Liver (tissue), 3 donors: ENCODE data around the gene TRERF1.

Source experiments
- JUND ChIP-seq, 2 donors: IDR thresholded peaks; 2 replicates each; pipeline ENCODE4 v1.6.1; 2016; ENCODE audit warnings: antibody characterized with exemption in 2 of 2
- NR2F2 ChIP-seq: IDR thresholded peaks from 2 replicates; pipeline ENCODE4 v1.6.1; 2016; ENCODE audit warnings: antibody characterized with exemption
- RAD21 ChIP-seq, 2 donors: IDR thresholded peaks; 2 replicates each; pipeline ENCODE4 v1.6.1; 2016; ENCODE audit warnings: antibody characterized with exemption in 2 of 2, mild to moderate bottlenecking in 2 of 2
- RXRA ChIP-seq, 2 donors: IDR thresholded peaks; 2 replicates each; pipeline ENCODE4 v1.6.1; 2017 to 2018; ENCODE audit warnings: antibody characterized with exemption in 2 of 2, mild to moderate bottlenecking in 1 of 2
- TF ChIP-seq, protein P1 (sequence below): fragments of 150-350 bp; IDR thresholded peaks from 2 replicates; pipeline ENCODE4 v1.5.1; 2017; ENCODE audit warnings: improper control_type of control experiment, low read depth, low read length; ENCODE audit not compliant: missing input control
- TF ChIP-seq, protein P2 (sequence below): IDR thresholded peaks from 2 replicates; pipeline ENCODE4 v1.6.1; 2016; ENCODE audit warnings: antibody characterized with exemption, mild to moderate bottlenecking
- donor health status: healthy.
- donor health status: healthy.

- TF ChIP-seq, protein P1, sequence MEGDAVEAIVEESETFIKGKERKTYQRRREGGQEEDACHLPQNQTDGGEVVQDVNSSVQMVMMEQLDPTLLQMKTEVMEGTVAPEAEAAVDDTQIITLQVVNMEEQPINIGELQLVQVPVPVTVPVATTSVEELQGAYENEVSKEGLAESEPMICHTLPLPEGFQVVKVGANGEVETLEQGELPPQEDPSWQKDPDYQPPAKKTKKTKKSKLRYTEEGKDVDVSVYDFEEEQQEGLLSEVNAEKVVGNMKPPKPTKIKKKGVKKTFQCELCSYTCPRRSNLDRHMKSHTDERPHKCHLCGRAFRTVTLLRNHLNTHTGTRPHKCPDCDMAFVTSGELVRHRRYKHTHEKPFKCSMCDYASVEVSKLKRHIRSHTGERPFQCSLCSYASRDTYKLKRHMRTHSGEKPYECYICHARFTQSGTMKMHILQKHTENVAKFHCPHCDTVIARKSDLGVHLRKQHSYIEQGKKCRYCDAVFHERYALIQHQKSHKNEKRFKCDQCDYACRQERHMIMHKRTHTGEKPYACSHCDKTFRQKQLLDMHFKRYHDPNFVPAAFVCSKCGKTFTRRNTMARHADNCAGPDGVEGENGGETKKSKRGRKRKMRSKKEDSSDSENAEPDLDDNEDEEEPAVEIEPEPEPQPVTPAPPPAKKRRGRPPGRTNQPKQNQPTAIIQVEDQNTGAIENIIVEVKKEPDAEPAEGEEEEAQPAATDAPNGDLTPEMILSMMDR = no peak
- TF ChIP-seq RAD21 (IDR thresholded peaks at IDR 0.05) (no peak), RXRA (IDR thresholded peaks at IDR 0.05) (no peak), JUND (IDR thresholded peaks at IDR 0.05) (no peak), NR2F2 (no peak)
- TF ChIP-seq, protein P2, sequence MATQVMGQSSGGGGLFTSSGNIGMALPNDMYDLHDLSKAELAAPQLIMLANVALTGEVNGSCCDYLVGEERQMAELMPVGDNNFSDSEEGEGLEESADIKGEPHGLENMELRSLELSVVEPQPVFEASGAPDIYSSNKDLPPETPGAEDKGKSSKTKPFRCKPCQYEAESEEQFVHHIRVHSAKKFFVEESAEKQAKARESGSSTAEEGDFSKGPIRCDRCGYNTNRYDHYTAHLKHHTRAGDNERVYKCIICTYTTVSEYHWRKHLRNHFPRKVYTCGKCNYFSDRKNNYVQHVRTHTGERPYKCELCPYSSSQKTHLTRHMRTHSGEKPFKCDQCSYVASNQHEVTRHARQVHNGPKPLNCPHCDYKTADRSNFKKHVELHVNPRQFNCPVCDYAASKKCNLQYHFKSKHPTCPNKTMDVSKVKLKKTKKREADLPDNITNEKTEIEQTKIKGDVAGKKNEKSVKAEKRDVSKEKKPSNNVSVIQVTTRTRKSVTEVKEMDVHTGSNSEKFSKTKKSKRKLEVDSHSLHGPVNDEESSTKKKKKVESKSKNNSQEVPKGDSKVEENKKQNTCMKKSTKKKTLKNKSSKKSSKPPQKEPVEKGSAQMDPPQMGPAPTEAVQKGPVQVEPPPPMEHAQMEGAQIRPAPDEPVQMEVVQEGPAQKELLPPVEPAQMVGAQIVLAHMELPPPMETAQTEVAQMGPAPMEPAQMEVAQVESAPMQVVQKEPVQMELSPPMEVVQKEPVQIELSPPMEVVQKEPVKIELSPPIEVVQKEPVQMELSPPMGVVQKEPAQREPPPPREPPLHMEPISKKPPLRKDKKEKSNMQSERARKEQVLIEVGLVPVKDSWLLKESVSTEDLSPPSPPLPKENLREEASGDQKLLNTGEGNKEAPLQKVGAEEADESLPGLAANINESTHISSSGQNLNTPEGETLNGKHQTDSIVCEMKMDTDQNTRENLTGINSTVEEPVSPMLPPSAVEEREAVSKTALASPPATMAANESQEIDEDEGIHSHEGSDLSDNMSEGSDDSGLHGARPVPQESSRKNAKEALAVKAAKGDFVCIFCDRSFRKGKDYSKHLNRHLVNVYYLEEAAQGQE = no peak
Observed at GRCh38 chr6:42249279-42249678, 202.4 kb downstream of the TRERF1 start.
